GM12878 (cell line): ENCODE data around the gene VAT1. TPM values are rescaled to one million over a fixed set of nuclear protein-coding genes. Genes with fewer than 3 reads are reported as not detected.
A peak's percentile ranks its signal among the peaks of the same experiment; 100 is the strongest.

Source experiments
- CBX3 ChIP-seq: fragments of 200-600 bp; sonication (generic); IDR thresholded peaks from 2 replicates; pipeline ENCODE4 v1.6.1; 2016; ENCODE audit warnings: low read depth, borderline replicate concordance
- EGR1 ChIP-seq, 2 experiments: IDR thresholded peaks; 1 replicate in 1 of 2; 2 replicates in 1 of 2; pipeline ENCODE4 v1.6.1; 2011 to 2012; ENCODE audit warnings: low read depth in 2 of 2, low read length in 2 of 2, borderline replicate concordance in 1 of 2, mild to moderate bottlenecking in 1 of 2, moderate library complexity in 1 of 2
- EZH2 ChIP-seq: IDR thresholded peaks from 2 replicates; pipeline ENCODE4 v1.6.1; 2012; ENCODE audit warnings: low read depth, mild to moderate bottlenecking, control low read depth, inconsistent platforms, low read length, borderline replicate concordance; ENCODE audit not compliant: control insufficient read depth
- LARP7 ChIP-seq: fragments of 450-650 bp; IDR thresholded peaks from 2 replicates; pipeline ENCODE4 v1.6.1; 2017; ENCODE audit warnings: mild to moderate bottlenecking
- MTA2 ChIP-seq: fragments of 450-650 bp; IDR thresholded peaks from 2 replicates; pipeline ENCODE4 v1.6.1; 2016; ENCODE audit warnings: low read depth, mild to moderate bottlenecking, moderate library complexity
- SIX5 ChIP-seq: IDR thresholded peaks from 2 replicates; pipeline ENCODE4 v1.6.1; 2011; ENCODE audit warnings: mild to moderate bottlenecking, low read depth, low read length, moderate library complexity; ENCODE audit not compliant: severe bottlenecking
- SMARCA5 ChIP-seq: fragments of 450-650 bp; IDR thresholded peaks from 2 replicates; pipeline ENCODE4 v1.6.1; 2017; ENCODE audit warnings: mild to moderate bottlenecking
- SREBF1 ChIP-seq: IDR thresholded peaks from 2 replicates; pipeline ENCODE4 v1.6.1; 2012; ENCODE audit warnings: mild to moderate bottlenecking, low read length
- STAT1 ChIP-seq: fragments of 450-650 bp; conservative IDR thresholded peaks from 2 replicates; pipeline ENCODE4 v1.6.1; 2014; ENCODE audit warnings: antibody characterized with exemption, mild to moderate bottlenecking
- TAF1 ChIP-seq: IDR thresholded peaks from 2 replicates; pipeline ENCODE4 v1.6.1; 2011; ENCODE audit warnings: mild to moderate bottlenecking, low read depth, low read length, borderline replicate concordance
- TBL1XR1 ChIP-seq: IDR thresholded peaks from 2 replicates; pipeline ENCODE4 v1.6.1; 2012; ENCODE audit warnings: low read depth, low read length, improper control_type of control experiment
- TCF12 ChIP-seq: IDR thresholded peaks from 2 replicates; pipeline ENCODE4 v1.6.1; 2011; ENCODE audit warnings: low read depth, mild to moderate bottlenecking, low read length
- TCF3 ChIP-seq: IDR thresholded peaks from 2 replicates; pipeline ENCODE4 v1.6.1; 2012; ENCODE audit warnings: low read depth, mild to moderate bottlenecking, low read length, borderline replicate concordance; ENCODE audit not compliant: insufficient read depth
- WRNIP1 ChIP-seq: IDR thresholded peaks from 2 replicates; pipeline ENCODE4 v1.6.1; 2011; ENCODE audit warnings: low read depth, low read length, improper control_type of control experiment, borderline replicate concordance
- ZNF384 ChIP-seq: IDR thresholded peaks from 2 replicates; pipeline ENCODE4 v1.6.1; 2012; ENCODE audit warnings: low read depth, mild to moderate bottlenecking, low read length, improper control_type of control experiment, borderline replicate concordance
- ZZZ3 ChIP-seq: IDR thresholded peaks from 2 replicates; pipeline ENCODE4 v1.6.1; 2011; ENCODE audit warnings: low read depth; ENCODE audit not compliant: control insufficient read depth, insufficient read length
- polyA plus RNA-seq, 11 experiments: library from polyadenylated mRNA; depleted of rRNA in 4 of 11; unstranded in 6 of 11; stranded (reverse) in 5 of 11; fragments of >200 nt; fragmentation: Nextera tagmentation in 4 of 11; fragmentation: Illumina TruSeq in 1 of 11; extraction: Ambion mirVana in 4 of 11; extraction: Trizol in 1 of 11; gene quantifications; 1 replicate in 1 of 11; 2 replicates in 10 of 11; pipeline versions ENCODE4 v1.2.1 to v1.2.3, GENCODE V29; 2011 to 2016; ENCODE audit warnings: inconsistent platforms in 2 of 11, missing spikeins in 2 of 11, low read depth in 1 of 11
- total RNA-seq, 4 experiments: library from RNA; depleted of rRNA in 3 of 4; stranded (reverse); fragments of >200 nt in 3 of 4; fragmentation: Illumina TruSeq in 1 of 4; extraction: Trizol in 1 of 4; gene quantifications; 2 replicates each; pipeline versions ENCODE4 v1.2.1 to v1.2.3, GENCODE V29; 2013 to 2021
- TF ChIP-seq, protein P1 (sequence below): fragments of 450-650 bp; IDR thresholded peaks from 2 replicates; pipeline ENCODE4 v1.6.1; 2016; ENCODE audit warnings: mild to moderate bottlenecking, moderate library complexity, borderline replicate concordance
- TF ChIP-seq, protein P2 (sequence below): fragments of 450-650 bp; conservative IDR thresholded peaks from 2 replicates; pipeline ENCODE4 v1.6.1; 2017; ENCODE audit warnings: mild to moderate bottlenecking, moderate library complexity
- TF ChIP-seq, protein P3 (sequence below): fragments of 450-650 bp; IDR thresholded peaks from 2 replicates; pipeline ENCODE4 v1.6.1; 2016; ENCODE audit warnings: mild to moderate bottlenecking
- TF ChIP-seq, protein P4 (sequence below): fragments of 450-650 bp; IDR thresholded peaks from 2 replicates; pipeline ENCODE4 v1.6.1; 2017; ENCODE audit warnings: mild to moderate bottlenecking, low read depth, inconsistent platforms; ENCODE audit not compliant: poor library complexity, severe bottlenecking
- TF ChIP-seq, protein P5 (sequence below): IDR thresholded peaks from 2 replicates; pipeline ENCODE4 v1.6.1; 2011; ENCODE audit warnings: low read depth, mild to moderate bottlenecking, low read length, moderate library complexity, borderline replicate concordance; ENCODE audit errors: extremely low read depth

VAT1 gene
- total and polyA plus RNA-seq, 10 of the 15 experiments (the other 5 are each of a cell fraction or from before 2014, with no cell fraction given), result 5.0 to 19.8 (median 8.2) TPM

DNA sequence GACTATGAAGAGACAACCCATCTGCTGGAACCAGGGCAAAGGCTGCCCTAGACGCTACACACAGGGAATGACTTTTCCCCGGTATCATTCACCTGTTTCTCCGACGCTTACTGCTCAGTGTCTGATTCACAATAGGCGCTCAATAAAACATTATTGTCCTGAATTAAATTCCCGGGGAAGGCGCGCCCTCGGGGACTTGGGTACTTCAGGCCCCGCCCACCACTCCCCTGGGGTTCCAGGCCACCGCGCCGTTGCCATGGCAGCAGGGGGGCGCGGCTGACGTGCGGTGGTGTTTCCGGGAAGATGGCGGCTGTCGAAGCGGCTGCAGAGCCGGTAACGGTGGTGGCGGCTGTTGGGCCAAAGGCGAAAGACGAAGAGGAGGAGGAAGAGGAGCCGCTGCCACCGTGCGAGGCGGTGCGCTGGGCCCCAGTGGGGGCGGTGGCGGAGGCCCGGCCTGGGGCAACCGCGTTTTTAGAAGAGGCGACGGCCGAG is 41.9 kb downstream of the VAT1 start, which contains the start of gene RUNDC1 (continued):
- TF ChIP-seq, protein P1, sequence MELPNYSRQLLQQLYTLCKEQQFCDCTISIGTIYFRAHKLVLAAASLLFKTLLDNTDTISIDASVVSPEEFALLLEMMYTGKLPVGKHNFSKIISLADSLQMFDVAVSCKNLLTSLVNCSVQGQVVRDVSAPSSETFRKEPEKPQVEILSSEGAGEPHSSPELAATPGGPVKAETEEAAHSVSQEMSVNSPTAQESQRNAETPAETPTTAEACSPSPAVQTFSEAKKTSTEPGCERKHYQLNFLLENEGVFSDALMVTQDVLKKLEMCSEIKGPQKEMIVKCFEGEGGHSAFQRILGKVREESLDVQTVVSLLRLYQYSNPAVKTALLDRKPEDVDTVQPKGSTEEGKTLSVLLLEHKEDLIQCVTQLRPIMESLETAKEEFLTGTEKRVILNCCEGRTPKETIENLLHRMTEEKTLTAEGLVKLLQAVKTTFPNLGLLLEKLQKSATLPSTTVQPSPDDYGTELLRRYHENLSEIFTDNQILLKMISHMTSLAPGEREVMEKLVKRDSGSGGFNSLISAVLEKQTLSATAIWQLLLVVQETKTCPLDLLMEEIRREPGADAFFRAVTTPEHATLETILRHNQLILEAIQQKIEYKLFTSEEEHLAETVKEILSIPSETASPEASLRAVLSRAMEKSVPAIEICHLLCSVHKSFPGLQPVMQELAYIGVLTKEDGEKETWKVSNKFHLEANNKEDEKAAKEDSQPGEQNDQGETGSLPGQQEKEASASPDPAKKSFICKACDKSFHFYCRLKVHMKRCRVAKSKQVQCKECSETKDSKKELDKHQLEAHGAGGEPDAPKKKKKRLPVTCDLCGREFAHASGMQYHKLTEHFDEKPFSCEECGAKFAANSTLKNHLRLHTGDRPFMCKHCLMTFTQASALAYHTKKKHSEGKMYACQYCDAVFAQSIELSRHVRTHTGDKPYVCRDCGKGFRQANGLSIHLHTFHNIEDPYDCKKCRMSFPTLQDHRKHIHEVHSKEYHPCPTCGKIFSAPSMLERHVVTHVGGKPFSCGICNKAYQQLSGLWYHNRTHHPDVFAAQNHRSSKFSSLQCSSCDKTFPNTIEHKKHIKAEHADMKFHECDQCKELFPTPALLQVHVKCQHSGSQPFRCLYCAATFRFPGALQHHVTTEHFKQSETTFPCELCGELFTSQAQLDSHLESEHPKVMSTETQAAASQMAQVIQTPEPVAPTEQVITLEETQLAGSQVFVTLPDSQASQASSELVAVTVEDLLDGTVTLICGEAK, result peak; percentile 49; the same call in 1 of the 2 replicates
- TF ChIP-seq EGR1 (IDR thresholded peaks at IDR 0.05; ENCODE audit: borderline replicate concordance in 1 of 2, low read depth in 2 of 2, low read length in 2 of 2) (0 out of 3 replicates have a peak, but pooled peaks of 1 of the 2 experiments have one; percentile 9), TBL1XR1 (no peak), EZH2 (no peak), CBX3 (no peak), TCF3 (no peak), TAF1 (peak; percentile 76; the same call in 1 of the 2 replicates), SREBF1 (no peak), ZZZ3 (no peak), LARP7 (no peak), SMARCA5 (peak; percentile 73), TCF12 (no peak), STAT1 (no peak; the same call in 1 of the 2 replicates), ZNF384 (no peak), WRNIP1 (no peak), SIX5 (no peak), MTA2 (no peak)
- TF ChIP-seq, protein P2, sequence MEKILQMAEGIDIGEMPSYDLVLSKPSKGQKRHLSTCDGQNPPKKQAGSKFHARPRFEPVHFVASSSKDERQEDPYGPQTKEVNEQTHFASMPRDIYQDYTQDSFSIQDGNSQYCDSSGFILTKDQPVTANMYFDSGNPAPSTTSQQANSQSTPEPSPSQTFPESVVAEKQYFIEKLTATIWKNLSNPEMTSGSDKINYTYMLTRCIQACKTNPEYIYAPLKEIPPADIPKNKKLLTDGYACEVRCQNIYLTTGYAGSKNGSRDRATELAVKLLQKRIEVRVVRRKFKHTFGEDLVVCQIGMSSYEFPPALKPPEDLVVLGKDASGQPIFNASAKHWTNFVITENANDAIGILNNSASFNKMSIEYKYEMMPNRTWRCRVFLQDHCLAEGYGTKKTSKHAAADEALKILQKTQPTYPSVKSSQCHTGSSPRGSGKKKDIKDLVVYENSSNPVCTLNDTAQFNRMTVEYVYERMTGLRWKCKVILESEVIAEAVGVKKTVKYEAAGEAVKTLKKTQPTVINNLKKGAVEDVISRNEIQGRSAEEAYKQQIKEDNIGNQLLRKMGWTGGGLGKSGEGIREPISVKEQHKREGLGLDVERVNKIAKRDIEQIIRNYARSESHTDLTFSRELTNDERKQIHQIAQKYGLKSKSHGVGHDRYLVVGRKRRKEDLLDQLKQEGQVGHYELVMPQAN, result peak; percentile 95
- TF ChIP-seq, protein P3, sequence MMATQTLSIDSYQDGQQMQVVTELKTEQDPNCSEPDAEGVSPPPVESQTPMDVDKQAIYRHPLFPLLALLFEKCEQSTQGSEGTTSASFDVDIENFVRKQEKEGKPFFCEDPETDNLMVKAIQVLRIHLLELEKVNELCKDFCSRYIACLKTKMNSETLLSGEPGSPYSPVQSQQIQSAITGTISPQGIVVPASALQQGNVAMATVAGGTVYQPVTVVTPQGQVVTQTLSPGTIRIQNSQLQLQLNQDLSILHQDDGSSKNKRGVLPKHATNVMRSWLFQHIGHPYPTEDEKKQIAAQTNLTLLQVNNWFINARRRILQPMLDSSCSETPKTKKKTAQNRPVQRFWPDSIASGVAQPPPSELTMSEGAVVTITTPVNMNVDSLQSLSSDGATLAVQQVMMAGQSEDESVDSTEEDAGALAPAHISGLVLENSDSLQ, result peak; percentile 41; the same call in 1 of the 2 replicates
- TF ChIP-seq, protein P4, sequence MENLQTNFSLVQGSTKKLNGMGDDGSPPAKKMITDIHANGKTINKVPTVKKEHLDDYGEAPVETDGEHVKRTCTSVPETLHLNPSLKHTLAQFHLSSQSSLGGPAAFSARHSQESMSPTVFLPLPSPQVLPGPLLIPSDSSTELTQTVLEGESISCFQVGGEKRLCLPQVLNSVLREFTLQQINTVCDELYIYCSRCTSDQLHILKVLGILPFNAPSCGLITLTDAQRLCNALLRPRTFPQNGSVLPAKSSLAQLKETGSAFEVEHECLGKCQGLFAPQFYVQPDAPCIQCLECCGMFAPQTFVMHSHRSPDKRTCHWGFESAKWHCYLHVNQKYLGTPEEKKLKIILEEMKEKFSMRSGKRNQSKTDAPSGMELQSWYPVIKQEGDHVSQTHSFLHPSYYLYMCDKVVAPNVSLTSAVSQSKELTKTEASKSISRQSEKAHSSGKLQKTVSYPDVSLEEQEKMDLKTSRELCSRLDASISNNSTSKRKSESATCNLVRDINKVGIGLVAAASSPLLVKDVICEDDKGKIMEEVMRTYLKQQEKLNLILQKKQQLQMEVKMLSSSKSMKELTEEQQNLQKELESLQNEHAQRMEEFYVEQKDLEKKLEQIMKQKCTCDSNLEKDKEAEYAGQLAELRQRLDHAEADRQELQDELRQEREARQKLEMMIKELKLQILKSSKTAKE, result no peak
- TF ChIP-seq, protein P5, sequence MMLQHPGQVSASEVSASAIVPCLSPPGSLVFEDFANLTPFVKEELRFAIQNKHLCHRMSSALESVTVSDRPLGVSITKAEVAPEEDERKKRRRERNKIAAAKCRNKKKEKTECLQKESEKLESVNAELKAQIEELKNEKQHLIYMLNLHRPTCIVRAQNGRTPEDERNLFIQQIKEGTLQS, result no peak
